B cell (primary cell): Measurements from ENCODE around the gene FAM111A.

Experiments
- EZH2 ChIP-seq: IDR thresholded peaks from 2 replicates; pipeline ENCODE4 v1.6.1; 2012; ENCODE audit warnings: borderline replicate concordance, low read depth, mild to moderate bottlenecking, moderate library complexity, low read length; ENCODE audit not compliant: insufficient read depth, poor library complexity, severe bottlenecking
- TF ChIP-seq, protein P1 (sequence below): fragments of 200-600 bp; IDR thresholded peaks from one replicate; pipeline ENCODE4 v1.8.0; 2022; ENCODE audit warnings: antibody characterized with exemption, mild to moderate bottlenecking

DNA sequence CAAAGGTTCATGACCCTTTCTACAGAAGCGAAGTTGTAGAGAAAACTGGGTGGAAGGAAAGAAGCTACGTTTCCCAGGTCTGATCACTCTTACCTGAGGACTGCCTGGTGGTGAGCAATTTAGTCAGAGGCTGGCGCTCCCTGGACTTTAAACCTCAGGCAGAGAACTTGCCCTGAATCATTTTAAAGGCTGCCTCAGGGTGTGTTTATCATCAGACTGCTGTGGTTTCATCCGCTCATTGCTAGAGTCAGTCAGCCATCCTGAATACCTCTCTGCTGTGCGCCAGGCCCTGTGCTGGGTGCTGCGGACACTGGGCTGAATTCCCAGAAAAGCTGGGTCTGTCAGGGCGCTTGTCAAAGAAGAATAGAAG, 32.0 kb downstream of the FAM111A start:
- TF ChIP-seq, protein P1, sequence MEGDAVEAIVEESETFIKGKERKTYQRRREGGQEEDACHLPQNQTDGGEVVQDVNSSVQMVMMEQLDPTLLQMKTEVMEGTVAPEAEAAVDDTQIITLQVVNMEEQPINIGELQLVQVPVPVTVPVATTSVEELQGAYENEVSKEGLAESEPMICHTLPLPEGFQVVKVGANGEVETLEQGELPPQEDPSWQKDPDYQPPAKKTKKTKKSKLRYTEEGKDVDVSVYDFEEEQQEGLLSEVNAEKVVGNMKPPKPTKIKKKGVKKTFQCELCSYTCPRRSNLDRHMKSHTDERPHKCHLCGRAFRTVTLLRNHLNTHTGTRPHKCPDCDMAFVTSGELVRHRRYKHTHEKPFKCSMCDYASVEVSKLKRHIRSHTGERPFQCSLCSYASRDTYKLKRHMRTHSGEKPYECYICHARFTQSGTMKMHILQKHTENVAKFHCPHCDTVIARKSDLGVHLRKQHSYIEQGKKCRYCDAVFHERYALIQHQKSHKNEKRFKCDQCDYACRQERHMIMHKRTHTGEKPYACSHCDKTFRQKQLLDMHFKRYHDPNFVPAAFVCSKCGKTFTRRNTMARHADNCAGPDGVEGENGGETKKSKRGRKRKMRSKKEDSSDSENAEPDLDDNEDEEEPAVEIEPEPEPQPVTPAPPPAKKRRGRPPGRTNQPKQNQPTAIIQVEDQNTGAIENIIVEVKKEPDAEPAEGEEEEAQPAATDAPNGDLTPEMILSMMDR = no peak
- TF ChIP-seq EZH2 = no peak
